GM21423 (cell line): Measurements from ENCODE around the gene CIAO2A.
"Not testable (repeated sequence)": the region's sequence is repeated elsewhere in the genome, so short reads cannot be mapped to it uniquely, and the experiment has no call there.

Experiments used
- ATAC-seq: cut with Tn5 transposase; IDR thresholded peaks from one replicate; pipeline ENCODE4 v1.9.1; 2021; ENCODE audit warnings: mild to moderate bottlenecking, moderate library complexity; ENCODE audit not compliant: unreplicated experiment

Gene CIAO2A

DNA sequence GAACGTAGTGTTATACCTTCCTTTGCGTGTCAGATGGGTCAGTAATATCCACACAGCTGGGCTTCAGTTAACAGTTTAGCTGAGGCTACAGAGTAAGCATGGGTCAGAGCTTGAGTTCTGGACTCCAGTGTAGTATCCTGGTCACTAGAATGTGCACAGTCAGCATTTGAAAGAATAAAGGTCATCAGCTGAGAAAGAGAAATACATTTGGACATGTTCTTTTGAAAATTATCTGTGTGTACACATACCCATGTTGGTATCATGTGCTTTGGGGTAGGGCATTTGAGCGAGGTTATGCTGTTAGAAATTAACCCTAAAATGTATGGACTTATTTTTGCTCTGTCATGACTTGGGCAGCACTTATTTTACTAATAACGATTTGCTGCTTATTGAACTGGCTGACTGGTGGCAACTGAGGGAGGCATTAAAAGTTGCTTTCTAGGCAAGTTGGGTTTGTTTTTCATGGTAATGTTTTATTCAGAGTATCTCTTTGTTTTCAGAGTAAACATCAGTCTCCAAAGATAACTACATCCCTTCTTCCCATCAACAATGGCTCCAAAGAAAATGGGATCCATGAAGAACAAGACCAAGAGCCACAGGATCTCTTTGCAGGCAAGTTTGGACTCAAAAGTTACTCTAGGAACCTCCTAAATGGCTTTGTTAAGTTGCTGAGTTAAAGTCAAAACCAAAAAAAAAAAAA is 18.6 kb upstream of the CIAO2A start:
- ATAC-seq = no peak

DNA sequence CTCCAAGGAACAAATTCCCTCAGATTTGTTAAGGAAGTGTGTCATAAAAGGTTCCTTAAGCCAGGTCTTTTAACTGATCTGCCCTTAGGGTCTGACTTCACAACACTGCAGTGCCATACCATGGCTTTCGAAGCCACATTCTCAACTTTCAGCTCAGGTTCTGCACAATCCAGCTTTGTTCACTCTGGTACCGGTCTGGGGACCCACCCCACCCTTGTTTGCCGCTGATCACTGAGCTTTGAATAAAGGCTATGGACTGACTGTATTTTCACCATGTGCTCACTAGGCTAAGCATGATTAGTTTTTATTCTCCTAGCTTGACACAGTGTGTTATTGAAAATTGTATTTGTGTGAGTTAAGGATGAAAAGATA is 18.0 kb upstream of the CIAO2A start:
- ATAC-seq = no peak

DNA sequence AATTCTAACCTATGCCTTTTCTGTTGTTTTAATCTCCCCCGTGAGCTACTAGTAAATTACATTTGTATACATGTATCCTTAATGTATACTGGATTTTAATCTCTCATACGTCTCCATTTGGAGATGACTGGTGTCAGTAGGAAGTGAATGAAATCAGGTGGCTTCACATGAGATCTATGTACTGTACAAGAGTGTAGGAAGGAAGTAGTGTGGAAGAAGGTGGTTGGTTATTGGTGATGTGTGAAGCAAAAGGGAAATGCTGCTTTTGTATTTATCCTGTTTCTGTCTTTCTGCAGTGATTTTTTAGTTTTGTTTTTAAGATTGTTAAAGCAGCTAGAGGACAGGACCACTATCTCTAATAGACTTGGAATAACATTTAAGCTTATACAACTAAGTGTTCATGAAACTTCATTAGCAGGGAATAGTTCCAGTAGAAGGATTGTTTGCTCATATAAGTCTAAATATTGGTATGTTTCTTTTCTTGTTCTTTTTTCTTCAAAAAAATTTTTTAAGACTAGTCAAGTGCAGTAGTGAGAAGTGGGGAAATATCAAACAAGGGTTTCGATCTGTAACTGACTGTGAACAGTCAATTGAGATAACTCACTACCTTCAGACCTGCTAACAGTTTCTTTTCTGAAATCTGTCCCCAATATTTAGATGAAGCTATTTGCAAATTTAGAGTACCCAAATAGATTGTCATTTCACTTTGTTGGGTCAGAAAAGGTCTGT is 17.5 kb upstream of the CIAO2A start:
- ATAC-seq = no peak

DNA sequence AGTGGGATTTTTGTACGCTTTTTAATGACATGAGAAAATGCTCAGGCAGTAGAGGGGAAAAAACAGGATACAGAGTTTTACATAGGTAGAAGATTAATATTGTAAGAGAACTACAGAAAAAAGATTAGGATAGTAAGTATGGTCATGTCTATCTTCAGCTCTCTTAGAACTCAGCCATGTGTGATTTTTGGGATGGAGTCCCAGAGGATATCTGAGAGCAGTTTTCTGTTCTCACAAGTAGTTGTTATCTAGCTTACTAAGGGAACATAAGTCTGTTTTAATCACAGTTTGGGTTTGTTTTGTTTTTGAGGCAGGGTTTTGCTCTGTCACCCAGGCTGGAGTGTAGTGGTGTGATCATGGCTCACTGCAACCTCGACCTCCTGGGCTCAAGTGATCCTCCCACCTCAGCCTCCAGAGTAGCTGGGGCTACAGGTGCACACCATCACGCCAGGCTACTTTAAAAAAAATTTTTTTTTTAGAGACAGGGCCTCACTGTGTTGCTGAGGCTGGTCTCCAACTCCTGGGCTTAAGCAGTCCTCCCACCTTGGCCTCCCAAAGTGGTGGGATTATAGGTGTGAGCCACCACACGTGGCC is 16.6 kb upstream of the CIAO2A start:
- not testable (repeated sequence) for ATAC-seq

DNA sequence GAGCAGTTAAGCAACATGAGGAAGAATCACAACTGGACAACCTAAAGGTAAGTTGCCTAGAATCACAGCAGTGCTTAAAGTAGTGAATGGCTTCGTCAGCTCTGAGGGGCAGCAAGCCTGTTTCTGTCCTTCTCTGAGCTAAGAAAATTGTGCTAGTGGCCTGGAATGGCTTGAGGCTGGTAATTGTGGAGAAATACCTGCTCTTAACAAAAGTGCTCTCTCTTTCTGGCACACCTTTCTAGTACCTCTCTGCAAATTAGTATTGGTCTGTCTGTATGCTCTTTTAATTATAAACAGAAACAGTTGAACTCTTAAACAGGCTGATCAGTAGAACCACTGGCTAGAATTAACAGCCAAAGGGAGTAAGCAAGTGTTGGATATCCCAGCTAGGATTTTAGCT is 13.7 kb upstream of the CIAO2A start:
- ATAC-seq = no peak

DNA sequence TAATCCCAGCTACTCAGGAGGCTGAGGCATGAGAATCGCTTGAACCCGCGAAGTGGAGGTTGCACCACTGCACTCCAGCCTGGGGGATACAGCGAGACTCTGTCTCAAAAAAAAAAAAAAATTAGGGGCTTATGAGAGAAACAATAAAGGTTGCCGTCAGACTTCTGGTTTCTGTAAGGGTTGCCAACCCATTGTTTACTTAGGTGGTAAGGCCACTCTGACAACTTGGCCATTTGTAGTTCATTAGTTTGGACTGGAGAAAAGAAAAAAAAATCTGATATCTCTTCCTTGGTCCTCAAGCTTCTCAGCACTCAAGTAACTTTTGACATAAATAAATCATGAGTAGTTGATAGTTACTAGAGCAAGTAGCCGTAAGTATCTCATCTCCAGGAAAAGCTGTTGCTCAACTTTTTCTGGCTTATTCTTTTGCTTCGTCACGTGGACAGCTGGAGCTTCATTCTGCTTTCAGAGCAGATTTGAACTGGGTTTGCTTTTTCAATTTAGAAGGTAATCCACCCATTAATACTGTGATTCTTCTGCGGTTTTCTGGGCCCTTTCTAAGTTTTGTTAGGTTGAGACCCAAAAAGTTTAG is 11.6 kb upstream of the CIAO2A start:
- no peak for ATAC-seq

DNA sequence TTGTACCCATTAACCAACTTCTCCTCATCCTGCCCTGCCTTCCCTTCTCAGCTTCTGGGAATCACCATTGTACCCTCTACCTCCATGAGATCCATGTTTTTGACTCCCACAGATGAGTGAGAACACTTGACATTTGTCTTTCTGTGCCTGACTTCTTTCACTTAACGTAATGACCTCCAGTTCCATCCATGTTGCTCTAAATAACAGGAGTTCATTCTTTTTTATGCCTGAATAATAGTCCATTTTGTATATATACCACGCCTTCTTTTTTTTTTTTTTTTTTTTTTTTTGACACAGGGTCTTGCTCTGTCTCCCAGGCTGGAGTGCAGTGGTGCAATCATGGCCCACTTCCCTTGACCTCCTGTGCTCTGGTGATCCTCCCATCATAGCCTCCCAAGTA is 8.9 kb upstream of the CIAO2A start:
- ATAC-seq = no peak

DNA sequence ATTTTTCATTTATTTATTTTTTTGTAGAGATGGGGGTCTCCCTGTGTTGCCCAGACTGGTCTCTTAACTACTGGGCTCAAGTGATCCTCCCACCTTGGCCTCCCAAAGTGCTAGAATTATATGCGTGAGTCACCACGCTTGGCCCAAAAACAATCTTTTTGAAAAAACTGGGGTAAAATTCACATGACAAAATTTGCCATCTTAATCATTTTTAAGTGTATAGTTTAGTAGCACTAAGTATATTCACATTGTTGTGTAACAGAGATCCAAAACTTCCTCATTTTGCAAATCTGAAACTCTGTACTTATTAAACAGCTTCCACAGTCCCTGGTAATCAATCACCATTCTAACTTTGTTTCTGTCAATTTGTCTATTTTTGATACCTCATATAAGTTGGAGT is 7.3 kb upstream of the CIAO2A start:
- no peak for ATAC-seq

DNA sequence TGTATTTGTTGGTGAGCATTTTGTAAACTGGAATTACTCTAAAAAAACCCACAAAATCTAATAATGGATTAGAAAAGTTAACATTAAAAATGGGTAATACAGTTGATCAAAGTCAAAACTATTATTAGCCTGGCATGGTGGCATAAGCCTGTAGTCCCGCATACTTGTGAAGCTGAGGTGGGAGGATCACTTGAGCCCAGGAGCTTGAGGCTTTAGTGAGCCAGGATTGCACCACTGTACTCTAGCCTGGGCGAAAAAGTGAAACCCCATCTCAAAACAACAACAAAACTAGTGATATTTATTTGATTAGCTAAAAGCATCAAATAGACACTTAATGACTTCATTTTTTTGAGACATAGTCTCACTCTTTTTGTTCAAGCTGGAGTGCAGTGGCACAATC is 5.7 kb upstream of the CIAO2A start:
- no peak for ATAC-seq

DNA sequence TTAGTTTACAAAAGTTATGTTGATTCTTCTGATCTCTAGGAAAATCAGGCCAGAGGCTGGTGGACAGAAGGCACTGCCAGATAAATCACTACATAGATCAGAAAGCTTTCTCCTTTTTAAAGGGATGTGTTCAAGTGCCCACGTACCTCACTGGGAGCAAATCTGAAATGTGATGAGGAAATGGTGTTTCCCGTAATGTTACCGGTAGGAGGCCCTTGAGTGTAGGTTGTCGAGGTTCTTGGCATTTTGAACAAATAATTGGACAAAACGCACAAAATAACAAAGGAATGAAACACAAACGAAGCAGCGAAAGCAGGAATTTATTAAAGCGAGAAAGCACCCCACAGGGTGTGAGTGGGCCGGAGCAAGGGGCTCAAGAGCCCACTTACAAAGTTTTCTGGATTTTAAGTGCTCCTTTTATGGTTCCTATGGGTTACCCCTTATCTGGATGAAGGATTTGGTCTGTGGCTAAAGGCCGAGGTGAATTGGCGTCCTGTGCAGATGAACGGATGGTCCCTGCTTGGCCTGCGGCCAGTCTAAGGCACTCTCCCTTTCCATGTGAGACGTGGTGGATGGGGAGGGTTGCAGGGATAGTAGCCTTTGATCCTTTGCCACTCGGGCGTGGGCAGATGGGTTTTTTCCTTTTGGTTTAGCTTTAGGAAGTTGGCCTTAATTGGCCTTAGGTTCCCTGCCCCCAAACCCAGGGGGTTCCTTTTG is 3.2 kb upstream of the CIAO2A start:
- ATAC-seq = no peak

DNA sequence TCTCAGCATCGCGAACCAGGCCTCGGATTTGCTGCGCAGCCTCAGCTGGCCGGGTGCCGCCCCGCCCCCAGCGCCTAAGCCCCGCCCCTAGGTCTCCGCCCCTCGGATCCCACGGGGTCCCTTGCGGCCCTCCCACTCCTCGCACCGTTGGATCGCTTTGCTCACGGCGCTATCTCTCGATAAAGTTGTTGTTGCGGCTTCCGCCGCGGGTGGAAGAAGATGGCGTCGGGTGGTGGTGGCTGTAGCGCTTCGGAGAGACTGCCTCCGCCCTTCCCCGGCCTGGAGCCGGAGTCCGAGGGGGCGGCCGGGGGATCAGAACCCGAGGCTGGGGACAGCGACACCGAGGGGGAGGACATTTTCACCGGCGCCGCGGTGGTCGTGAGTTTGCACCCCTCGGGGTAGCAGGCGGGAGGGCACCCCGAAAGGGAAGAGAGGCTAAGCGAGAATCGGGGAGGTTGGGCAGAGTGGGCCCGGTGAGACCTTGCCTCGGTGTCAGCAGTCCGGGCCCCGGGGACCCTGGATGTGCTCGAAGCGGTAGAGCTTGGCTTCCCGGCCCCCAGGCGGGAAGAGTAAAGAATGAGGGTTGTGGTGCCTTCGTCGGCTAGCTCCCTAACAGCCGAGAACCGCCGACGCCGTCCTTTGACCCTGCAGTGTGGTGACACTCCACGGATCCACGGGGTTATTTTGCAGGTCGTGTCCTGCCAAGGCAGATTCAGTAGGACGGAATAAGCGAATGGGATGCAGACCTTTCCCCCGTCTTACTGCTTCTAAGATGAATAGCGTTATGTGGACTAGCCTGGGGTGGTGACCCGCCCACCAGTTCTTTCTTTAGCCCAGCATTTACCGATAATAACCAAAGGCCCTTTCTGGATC is 2.4 kb upstream of the CIAO2A start, which contains the start of gene SNX1:
Gene SNX1 (plus strand): TSS at position 188 of the 873 bp plus-strand sequence. CDS start 32 bp downstream, at position 220.
- ATAC-seq = peak; percentile 49

DNA sequence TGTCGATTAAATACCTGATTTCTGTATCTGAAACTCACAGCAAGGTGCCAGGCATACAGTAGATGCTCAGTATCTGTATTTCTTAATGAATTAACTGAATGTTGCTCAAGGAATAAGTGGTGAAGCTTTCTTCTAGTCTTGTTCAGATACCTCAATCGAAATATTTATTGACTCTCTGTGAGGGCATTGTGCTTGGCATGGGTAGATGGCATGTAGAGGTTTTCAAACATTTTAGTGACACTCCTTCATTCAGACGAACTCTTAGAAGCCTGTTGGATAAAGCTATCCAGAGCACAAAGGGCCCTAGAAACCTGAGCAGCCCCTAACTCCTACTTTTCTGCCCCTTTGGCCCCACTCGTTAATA is 1.8 kb upstream of the CIAO2A start:
- no peak for ATAC-seq

DNA sequence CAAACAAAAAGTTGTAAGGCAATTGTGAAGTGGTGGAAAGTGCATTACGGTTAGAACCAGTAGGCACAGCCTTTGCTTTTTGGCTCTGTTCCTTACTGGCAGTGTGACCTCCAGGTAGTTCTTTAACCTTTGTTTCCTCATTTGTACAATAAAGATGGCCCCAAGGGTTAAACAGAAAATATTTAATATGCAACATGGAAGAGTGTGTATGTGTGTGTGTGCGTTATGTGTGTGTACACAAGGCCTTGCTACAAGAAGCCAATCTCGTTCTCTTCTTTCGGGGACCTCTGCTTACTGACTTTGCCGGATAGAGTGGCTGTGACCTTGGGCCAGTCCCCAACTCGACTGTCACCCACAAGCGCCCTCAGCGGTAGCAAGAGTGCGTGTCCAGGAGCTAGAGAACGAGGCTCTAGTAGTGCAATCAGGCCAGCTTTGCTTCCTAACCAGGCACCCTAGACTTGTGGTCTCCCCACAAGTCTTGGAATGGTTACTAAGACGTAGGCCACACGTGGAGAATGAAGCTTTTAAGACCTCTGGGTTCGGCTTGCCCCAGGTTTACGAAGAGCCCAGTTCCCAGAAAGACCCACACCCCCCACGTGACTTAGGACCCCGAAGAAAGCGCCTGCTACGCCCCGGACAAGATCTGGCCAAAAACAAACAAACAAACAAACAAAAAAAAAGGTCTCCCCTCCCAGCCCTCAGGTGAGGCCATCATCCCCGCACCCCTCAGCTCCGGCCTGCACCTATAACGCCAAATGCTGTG is 593 bp downstream of the CIAO2A start:
- ATAC-seq = no peak

DNA sequence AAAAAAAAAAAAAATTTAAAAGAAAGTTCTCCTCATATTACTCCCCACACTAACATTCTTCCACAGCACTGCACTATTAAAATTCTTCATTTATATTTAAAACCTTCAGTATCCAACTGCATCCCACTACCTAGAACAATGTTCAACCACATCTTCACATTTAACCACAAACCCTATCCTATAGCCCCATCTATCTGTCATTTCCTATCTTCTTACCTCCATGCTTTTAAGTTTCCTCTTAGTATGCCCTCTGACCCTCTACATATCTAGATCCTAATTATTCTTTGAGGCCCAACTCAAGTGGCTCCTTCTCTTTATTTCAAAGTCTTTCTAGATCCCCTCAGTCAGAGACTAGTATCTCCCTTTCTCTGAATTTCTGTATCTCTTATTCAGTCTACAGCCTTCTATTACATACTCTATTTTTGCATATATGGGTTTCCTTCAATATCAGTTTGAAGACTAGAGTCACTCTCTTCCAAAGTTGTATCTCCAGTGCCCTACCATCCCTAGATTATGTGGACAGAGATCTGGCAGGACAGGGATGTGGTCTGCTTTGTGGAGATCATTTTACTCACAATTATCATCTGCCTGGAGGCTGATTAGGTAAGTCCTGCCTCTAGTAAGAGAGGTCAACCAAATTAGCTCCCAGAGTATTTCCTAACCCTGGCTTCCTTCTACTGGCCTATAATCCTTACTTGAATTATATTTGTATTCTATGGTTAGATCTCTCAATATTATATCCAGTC is 1.4 kb downstream of the CIAO2A start:
- no peak for ATAC-seq

DNA sequence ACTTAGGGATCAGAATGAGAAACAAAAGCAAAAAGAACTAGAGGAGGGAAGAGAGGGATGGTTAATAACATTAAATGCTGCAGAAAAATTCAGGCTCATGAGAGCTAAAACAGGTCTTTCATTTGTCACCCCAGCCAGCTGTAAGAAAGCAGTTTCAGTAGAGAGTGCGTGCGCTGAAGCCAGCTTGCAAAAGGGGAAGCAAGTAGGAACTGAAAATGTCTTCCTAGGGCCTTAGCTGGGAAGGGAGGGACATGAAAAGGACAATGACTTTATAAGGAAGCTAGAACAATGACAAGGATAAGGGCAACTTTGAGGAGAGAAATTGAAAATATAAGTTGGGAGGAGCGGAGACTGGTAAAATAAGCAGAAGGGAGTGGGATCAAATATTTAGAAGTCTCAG is 3.1 kb downstream of the CIAO2A start:
- ATAC-seq = no peak

DNA sequence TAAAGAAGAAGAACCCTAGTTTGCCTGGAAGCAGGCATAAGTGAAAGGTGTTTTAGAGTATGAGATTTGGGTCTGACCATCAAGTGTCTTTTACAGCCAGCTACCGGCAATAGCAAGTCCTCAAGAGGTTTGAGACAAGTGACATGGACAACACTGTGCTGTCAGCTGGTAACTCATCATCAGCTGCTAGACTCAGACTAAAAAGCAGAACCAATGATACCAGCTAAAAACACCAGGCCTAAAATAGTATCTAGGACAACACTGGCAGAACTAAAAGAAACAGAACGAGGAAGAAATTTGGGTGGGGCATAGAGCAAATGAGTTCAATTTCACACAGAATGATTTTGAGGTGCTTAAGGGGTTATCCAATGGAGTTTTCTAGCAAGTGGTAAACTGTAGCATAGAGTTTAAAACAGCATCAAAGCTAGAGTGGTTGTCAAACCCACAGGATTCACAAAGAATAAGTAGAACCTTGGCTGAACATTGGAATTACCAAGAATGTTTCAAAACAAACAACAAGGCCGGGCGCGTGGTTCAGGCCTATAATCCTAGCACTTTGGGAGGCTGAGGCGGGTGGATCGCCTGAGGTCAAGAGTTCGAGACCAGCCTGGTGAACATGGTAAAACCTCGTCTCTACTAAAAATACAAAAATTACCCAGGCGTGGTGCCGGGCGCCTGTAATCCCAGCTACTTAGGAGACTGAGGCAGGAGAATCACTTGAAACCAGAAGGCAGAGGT is 3.9 kb downstream of the CIAO2A start:
- ATAC-seq = peak; percentile 21

DNA sequence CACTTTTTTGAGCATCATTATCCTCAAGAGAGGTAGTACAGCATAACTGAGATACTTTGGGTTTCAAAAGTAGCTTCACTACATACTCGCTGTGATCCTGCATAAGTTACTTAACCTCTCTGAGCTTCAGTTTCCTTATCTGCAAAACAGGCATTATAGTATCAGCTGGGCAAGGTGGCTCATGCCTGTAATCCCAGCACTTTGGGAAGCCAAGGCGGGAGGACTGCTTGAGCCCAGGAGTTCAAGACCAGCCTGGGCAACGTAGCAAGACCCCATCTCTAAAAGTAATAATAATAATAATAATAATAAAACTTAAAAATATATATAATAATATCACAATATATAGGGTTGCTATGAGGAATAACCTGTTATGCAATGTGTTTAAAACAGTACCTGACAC is 10.9 kb downstream of the CIAO2A start:
- no peak for ATAC-seq

DNA sequence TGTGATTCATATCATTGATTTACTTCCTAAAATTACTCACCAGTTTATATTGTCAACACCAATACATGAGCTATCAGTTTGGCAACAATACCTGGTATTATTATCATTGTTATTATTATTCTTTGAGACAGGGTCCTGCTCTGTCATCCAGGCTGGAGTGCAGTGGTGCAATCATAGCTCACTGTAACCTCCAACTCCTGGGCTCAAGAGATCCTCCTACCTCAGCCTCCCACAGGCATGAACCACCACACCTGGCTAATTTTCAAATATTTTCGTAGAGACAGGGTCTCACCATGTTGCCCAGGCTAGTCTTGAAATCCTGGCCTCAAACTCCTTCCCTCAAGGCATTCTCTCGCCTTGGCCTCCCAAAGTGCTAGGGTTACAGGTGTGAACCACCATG is 20.1 kb downstream of the CIAO2A start:
- ATAC-seq = not testable (repeated sequence)
